Glutamatergic neuron (in vitro differentiated cells): ENCODE measurements around the gene RAET1G. TPM values are rescaled to one million over a fixed set of nuclear protein-coding genes. Genes with fewer than 3 reads are reported as not detected.

ENCODE experiments used
- DNase-seq: peaks from one replicate; pipeline ENCODE4 v3.0.0; 2022
- H3K27ac Mint-ChIP-seq: one replicate; pipeline ENCODE4 v1.8.0; 2020; ENCODE audit warnings: mild to moderate bottlenecking, mixed read lengths, inconsistent platforms; ENCODE audit not compliant: unreplicated experiment
- H3K27me3 Mint-ChIP-seq: one replicate; pipeline ENCODE4 v1.8.0; 2020; ENCODE audit warnings: mild to moderate bottlenecking, moderate library complexity, mixed read lengths, inconsistent platforms; ENCODE audit not compliant: unreplicated experiment
- H3K36me3 Mint-ChIP-seq: one replicate; pipeline ENCODE4 v1.8.0; 2020; ENCODE audit warnings: mild to moderate bottlenecking, mixed read lengths, inconsistent platforms; ENCODE audit not compliant: unreplicated experiment
- H3K4me1 Mint-ChIP-seq: one replicate; pipeline ENCODE4 v1.8.0; 2020; ENCODE audit warnings: mild to moderate bottlenecking, low read depth, mixed read lengths, inconsistent platforms; ENCODE audit not compliant: unreplicated experiment
- H3K4me3 Mint-ChIP-seq: one replicate; pipeline ENCODE4 v1.8.0; 2020; ENCODE audit warnings: mild to moderate bottlenecking, mixed read lengths, inconsistent platforms; ENCODE audit not compliant: unreplicated experiment
- H3K9me3 Mint-ChIP-seq: one replicate; pipeline ENCODE4 v1.8.0; 2020; ENCODE audit warnings: mild to moderate bottlenecking, moderate library complexity, mixed read lengths, inconsistent platforms; ENCODE audit not compliant: unreplicated experiment
- CTCF ChIP-seq: fragments of 200-600 bp; sonication (generic); IDR thresholded peaks from one replicate; pipeline ENCODE4 v1.5.0; 2021; ENCODE audit not compliant: partially characterized antibody, unreplicated experiment
- total RNA-seq: library from RNA; stranded (reverse); fragmentation: NEBNext Ultra II Directional; extraction: Animal tissue kit (Norgen Biotek cat#: 25700); gene quantifications from one replicate; pipeline ENCODE4 v1.2.1, GENCODE V29; 2021; ENCODE audit not compliant: unreplicated experiment

RAET1G gene
- total RNA-seq, 1 donor from 2014 or later = not detected

- Mint-ChIP-seq H3K9me3 (peaks cover 5% of the 10 kb centered on the region), H3K36me3 (no peaks in the 10 kb centered on the region), H3K27me3 (peaks cover 6% of the 10 kb centered on the region), H3K4me3 (no peak overlapping the region), H3K27ac (no peak overlapping the region), H3K4me1 (no peaks in the 10 kb centered on the region)
- no peak for TF ChIP-seq CTCF
- no peak for DNase-seq
Measured at GRCh38 chr6:149901444-149902140, 21.3 kb downstream of the RAET1G start.

- DNase-seq = no peak
- TF ChIP-seq CTCF = no peak
- Mint-ChIP-seq H3K27me3 (peaks cover 5% of the 10 kb centered on the region), H3K4me1 (no peaks in the 10 kb centered on the region), H3K36me3 (no peaks in the 10 kb centered on the region), H3K4me3 (no peak overlapping the region), H3K9me3 (peaks cover 5% of the 10 kb centered on the region), H3K27ac (no peak overlapping the region)
Measured at GRCh38 chr6:149900620-149901443, 22.1 kb downstream of the RAET1G start.

GRCh38 chr6:149899926-149900619, 22.8 kb downstream of the RAET1G start:
- Mint-ChIP-seq H3K4me1 (no peaks in the 10 kb centered on the region), H3K27ac (no peak overlapping the region), H3K4me3 (no peak overlapping the region), H3K9me3 (peaks cover 5% of the 10 kb centered on the region), H3K27me3 (peaks cover 5% of the 10 kb centered on the region), H3K36me3 (no peaks in the 10 kb centered on the region)
- DNase-seq = no peak
- TF ChIP-seq CTCF = no peak

- Mint-ChIP-seq H3K4me1 (no peaks in the 10 kb centered on the region), H3K4me3 (no peak overlapping the region), H3K27ac (no peak overlapping the region), H3K36me3 (no peaks in the 10 kb centered on the region), H3K9me3 (peaks cover 5% of the 10 kb centered on the region), H3K27me3 (peaks cover 2% of the 10 kb centered on the region)
- TF ChIP-seq CTCF = no peak
- DNase-seq = no peak
Measured at GRCh38 chr6:149899486-149899885, 23.4 kb downstream of the RAET1G start.

- Mint-ChIP-seq H3K36me3 (no peaks in the 10 kb centered on the region), H3K4me3 (no peak overlapping the region), H3K27ac (no peak overlapping the region), H3K27me3 (peaks cover 2% of the 10 kb centered on the region), H3K9me3 (peaks cover 5% of the 10 kb centered on the region), H3K4me1 (no peaks in the 10 kb centered on the region)
- no peak for DNase-seq
- no peak for TF ChIP-seq CTCF
Measured at GRCh38 chr6:149898966-149899365, 24.0 kb downstream of the RAET1G start.
